Activated T-helper 1 cell treated with anti-CD3 and anti-CD28 coated beads, Interleukin-2, amount 50 U/mL, for 16 hours (primary cell): ENCODE measurements around the gene WDR53.
"Not testable (repeated sequence)": the region's sequence is repeated elsewhere in the genome, so short reads cannot be mapped to it uniquely, and the experiment has no call there.

ENCODE experiments used
- DNase-seq, 2 donors: peaks; one replicate each; pipeline ENCODE4 v3.0.0-alpha.2; 2020; ENCODE audit warnings: low read depth in 1 of 2, low spot score in 1 of 2

The WDR53 gene

GRCh38 chr3:196559826-196560225 lies 8.5 kb downstream of the WDR53 start:
- no peak for DNase-seq

GRCh38 chr3:196558476-196558875 lies 9.9 kb downstream of the WDR53 start:
- no peak for DNase-seq

- no peak for DNase-seq
Observed at GRCh38 chr3:196557236-196557635, 11.1 kb downstream of the WDR53 start.

- DNase-seq: no peak
Observed at GRCh38 chr3:196555295-196555694, 13.1 kb downstream of the WDR53 start.

GRCh38 chr3:196554205-196554604 lies 14.1 kb downstream of the WDR53 start:
- DNase-seq: no peak

GRCh38 chr3:196553551-196553950 lies 14.8 kb downstream of the WDR53 start:
- DNase-seq: no peak

GRCh38 chr3:196552253-196552652 lies 16.1 kb downstream of the WDR53 start:
- DNase-seq: no peak

GRCh38 chr3:196550172-196550571 lies 18.2 kb downstream of the WDR53 start:
- DNase-seq: not testable (repeated sequence)

GRCh38 chr3:196549312-196549711 lies 19.0 kb downstream of the WDR53 start:
- DNase-seq: not testable (repeated sequence)

- DNase-seq: no peak
Observed at GRCh38 chr3:196547067-196547466, 21.3 kb downstream of the WDR53 start.

- no peak for DNase-seq
Observed at GRCh38 chr3:196546537-196546936, 21.8 kb downstream of the WDR53 start.

GRCh38 chr3:196544491-196544992 lies 23.8 kb downstream of the WDR53 start:
- no peak for DNase-seq

GRCh38 chr3:196541684-196542445 lies 26.5 kb downstream of the WDR53 start:
- no peak for DNase-seq

GRCh38 chr3:196537319-196537984 lies 30.9 kb downstream of the WDR53 start:
- DNase-seq: peak; percentile 44 to 63

- DNase-seq: no peak
Observed at GRCh38 chr3:196533260-196533681, 35.1 kb downstream of the WDR53 start.

GRCh38 chr3:196531418-196531817 lies 36.9 kb downstream of the WDR53 start:
- DNase-seq: no peak

- peak; percentile 54 to 74 for DNase-seq
Observed at GRCh38 chr3:196528639-196529233, 39.6 kb downstream of the WDR53 start.

GRCh38 chr3:196525141-196525540 lies 43.2 kb downstream of the WDR53 start:
- DNase-seq: no peak

GRCh38 chr3:196524527-196524926 lies 43.8 kb downstream of the WDR53 start:
- no peak for DNase-seq

GRCh38 chr3:196523841-196524240 lies 44.5 kb downstream of the WDR53 start:
- no peak for DNase-seq

GRCh38 chr3:196521291-196521690 lies 47.1 kb downstream of the WDR53 start:
- DNase-seq: not testable (repeated sequence)

GRCh38 chr3:196519718-196520082 lies 48.7 kb downstream of the WDR53 start:
- no peak for DNase-seq
